H1 (cell line): Measurements from ENCODE around the gene PROSER2. TPM values are rescaled to one million over a fixed set of nuclear protein-coding genes. Genes with fewer than 3 reads are reported as not detected.

Source experiments
- CBX8 ChIP-seq: fragments of 300-800, 300-1000 bp; sonication (generic); IDR thresholded peaks from 2 replicates; pipeline ENCODE4 v1.7.1; 2016; ENCODE audit warnings: low read depth, low read length, borderline replicate concordance
- CHD2 ChIP-seq: IDR thresholded peaks from 2 replicates; pipeline ENCODE4 v1.6.1; 2012; ENCODE audit warnings: low read length, improper control_type of control experiment
- CTBP2 ChIP-seq: IDR thresholded peaks from 2 replicates; pipeline ENCODE4 v1.7.0; 2011; ENCODE audit warnings: borderline replicate concordance, mild to moderate bottlenecking, moderate library complexity, mixed read lengths, low read length; ENCODE audit not compliant: insufficient read depth, insufficient read length
- GABPA ChIP-seq: IDR thresholded peaks from 2 replicates; pipeline ENCODE4 v1.6.1; 2011; ENCODE audit warnings: mild to moderate bottlenecking, low read length, moderate library complexity, borderline replicate concordance; ENCODE audit not compliant: insufficient read depth
- HDAC6 ChIP-seq: IDR thresholded peaks from one replicate; pipeline ENCODE4 v1.7.1; 2012; ENCODE audit warnings: low read depth, mild to moderate bottlenecking, inconsistent platforms, low read length, moderate library complexity
- JUND ChIP-seq: IDR thresholded peaks from 2 replicates; pipeline ENCODE4 v1.6.1; 2011; ENCODE audit warnings: mild to moderate bottlenecking, improper control_type of control experiment, low read length
- SIX5 ChIP-seq: IDR thresholded peaks from 2 replicates; pipeline ENCODE4 v1.6.1; 2011; ENCODE audit warnings: mild to moderate bottlenecking, low read depth, low read length
- SRF ChIP-seq: IDR thresholded peaks from 2 replicates; pipeline ENCODE4 v1.6.1; 2011; ENCODE audit warnings: mild to moderate bottlenecking, low read depth, low read length, moderate library complexity
- ZNF274 ChIP-seq: IDR thresholded peaks from 2 replicates; pipeline ENCODE4 v1.7.0; 2012; ENCODE audit warnings: low read length, borderline replicate concordance; ENCODE audit errors: extremely low read depth
- polyA plus RNA-seq, 7 experiments: library from polyadenylated mRNA; depleted of rRNA in 3 of 7; stranded (reverse) in 5 of 7; unstranded in 2 of 7; fragments of >200 nt in 5 of 7; fragments of 200-250 nt in 2 of 7; gene quantifications; 1 replicate in 5 of 7; 2 replicates in 1 of 7; 4 replicates in 1 of 7; pipeline versions ENCODE4 v1.2.1 to v1.2.3, GENCODE V29; 2011 to 2013; ENCODE audit warnings: missing spikeins in 2 of 7, mixed read lengths in 2 of 7
- total RNA-seq: library from RNA; stranded (reverse); fragmentation: NEBNext Ultra II Directional; extraction: Animal tissue kit (Norgen Biotek cat#: 25700); gene quantifications from 2 replicates; pipeline ENCODE4 v1.2.1, GENCODE V29; 2021
- TF ChIP-seq, protein P1 (sequence below): fragments of 300-600 bp; sonication (generic); IDR thresholded peaks from 2 replicates; pipeline ENCODE4 v1.7.1; 2012; ENCODE audit warnings: low read length, moderate library complexity, mild to moderate bottlenecking, inconsistent platforms; ENCODE audit not compliant: insufficient replicate concordance

PROSER2 gene
- total and polyA plus RNA-seq, 2 of the 8 experiments (the other 6 are each of a cell fraction or from before 2014, with no cell fraction given) = 3.9 to 13.7 TPM

- TF ChIP-seq, protein P1, sequence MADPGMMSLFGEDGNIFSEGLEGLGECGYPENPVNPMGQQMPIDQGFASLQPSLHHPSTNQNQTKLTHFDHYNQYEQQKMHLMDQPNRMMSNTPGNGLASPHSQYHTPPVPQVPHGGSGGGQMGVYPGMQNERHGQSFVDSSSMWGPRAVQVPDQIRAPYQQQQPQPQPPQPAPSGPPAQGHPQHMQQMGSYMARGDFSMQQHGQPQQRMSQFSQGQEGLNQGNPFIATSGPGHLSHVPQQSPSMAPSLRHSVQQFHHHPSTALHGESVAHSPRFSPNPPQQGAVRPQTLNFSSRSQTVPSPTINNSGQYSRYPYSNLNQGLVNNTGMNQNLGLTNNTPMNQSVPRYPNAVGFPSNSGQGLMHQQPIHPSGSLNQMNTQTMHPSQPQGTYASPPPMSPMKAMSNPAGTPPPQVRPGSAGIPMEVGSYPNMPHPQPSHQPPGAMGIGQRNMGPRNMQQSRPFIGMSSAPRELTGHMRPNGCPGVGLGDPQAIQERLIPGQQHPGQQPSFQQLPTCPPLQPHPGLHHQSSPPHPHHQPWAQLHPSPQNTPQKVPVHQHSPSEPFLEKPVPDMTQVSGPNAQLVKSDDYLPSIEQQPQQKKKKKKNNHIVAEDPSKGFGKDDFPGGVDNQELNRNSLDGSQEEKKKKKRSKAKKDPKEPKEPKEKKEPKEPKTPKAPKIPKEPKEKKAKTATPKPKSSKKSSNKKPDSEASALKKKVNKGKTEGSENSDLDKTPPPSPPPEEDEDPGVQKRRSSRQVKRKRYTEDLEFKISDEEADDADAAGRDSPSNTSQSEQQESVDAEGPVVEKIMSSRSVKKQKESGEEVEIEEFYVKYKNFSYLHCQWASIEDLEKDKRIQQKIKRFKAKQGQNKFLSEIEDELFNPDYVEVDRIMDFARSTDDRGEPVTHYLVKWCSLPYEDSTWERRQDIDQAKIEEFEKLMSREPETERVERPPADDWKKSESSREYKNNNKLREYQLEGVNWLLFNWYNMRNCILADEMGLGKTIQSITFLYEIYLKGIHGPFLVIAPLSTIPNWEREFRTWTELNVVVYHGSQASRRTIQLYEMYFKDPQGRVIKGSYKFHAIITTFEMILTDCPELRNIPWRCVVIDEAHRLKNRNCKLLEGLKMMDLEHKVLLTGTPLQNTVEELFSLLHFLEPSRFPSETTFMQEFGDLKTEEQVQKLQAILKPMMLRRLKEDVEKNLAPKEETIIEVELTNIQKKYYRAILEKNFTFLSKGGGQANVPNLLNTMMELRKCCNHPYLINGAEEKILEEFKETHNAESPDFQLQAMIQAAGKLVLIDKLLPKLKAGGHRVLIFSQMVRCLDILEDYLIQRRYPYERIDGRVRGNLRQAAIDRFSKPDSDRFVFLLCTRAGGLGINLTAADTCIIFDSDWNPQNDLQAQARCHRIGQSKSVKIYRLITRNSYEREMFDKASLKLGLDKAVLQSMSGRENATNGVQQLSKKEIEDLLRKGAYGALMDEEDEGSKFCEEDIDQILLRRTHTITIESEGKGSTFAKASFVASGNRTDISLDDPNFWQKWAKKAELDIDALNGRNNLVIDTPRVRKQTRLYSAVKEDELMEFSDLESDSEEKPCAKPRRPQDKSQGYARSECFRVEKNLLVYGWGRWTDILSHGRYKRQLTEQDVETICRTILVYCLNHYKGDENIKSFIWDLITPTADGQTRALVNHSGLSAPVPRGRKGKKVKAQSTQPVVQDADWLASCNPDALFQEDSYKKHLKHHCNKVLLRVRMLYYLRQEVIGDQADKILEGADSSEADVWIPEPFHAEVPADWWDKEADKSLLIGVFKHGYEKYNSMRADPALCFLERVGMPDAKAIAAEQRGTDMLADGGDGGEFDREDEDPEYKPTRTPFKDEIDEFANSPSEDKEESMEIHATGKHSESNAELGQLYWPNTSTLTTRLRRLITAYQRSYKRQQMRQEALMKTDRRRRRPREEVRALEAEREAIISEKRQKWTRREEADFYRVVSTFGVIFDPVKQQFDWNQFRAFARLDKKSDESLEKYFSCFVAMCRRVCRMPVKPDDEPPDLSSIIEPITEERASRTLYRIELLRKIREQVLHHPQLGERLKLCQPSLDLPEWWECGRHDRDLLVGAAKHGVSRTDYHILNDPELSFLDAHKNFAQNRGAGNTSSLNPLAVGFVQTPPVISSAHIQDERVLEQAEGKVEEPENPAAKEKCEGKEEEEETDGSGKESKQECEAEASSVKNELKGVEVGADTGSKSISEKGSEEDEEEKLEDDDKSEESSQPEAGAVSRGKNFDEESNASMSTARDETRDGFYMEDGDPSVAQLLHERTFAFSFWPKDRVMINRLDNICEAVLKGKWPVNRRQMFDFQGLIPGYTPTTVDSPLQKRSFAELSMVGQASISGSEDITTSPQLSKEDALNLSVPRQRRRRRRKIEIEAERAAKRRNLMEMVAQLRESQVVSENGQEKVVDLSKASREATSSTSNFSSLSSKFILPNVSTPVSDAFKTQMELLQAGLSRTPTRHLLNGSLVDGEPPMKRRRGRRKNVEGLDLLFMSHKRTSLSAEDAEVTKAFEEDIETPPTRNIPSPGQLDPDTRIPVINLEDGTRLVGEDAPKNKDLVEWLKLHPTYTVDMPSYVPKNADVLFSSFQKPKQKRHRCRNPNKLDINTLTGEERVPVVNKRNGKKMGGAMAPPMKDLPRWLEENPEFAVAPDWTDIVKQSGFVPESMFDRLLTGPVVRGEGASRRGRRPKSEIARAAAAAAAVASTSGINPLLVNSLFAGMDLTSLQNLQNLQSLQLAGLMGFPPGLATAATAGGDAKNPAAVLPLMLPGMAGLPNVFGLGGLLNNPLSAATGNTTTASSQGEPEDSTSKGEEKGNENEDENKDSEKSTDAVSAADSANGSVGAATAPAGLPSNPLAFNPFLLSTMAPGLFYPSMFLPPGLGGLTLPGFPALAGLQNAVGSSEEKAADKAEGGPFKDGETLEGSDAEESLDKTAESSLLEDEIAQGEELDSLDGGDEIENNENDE = no peak
- TF ChIP-seq GABPA (no peak), CBX8 (no peak), SIX5 (no peak), CTBP2 (no peak), JUND (no peak), CHD2 (no peak), SRF (no peak), HDAC6 (no peak), ZNF274 (no peak)
- TF ChIP-seq, all 59 proteins: peak for 0
Observed at GRCh38 chr10:11861341-11861740, 38.2 kb downstream of the PROSER2 start (continued).
